NCI-H1694 treated with DMSO at 0.1 percent for 48 hours (cell line): ENCODE measurements around the gene ARID1A.
"Not testable (repeated sequence)": the region's sequence is repeated elsewhere in the genome, so short reads cannot be mapped to it uniquely, and the experiment has no call there.

Source experiments
- DNase-seq: peaks from one replicate; lab custom pipeline; 2025; lab: John Stamatoyannopoulos, UW

The ARID1A gene

GRCh38 chr1:26695356-26696118 is at the start of gene ARID1A:
Gene ARID1A (plus strand): TSS chr1:26696015. CDS start chr1:26696404, 389 bp downstream.
- DNase-seq = peak; percentile 88

- DNase-seq = no peak
Observed at GRCh38 chr1:26664802-26665201, 31.0 kb upstream of the ARID1A start.

- no peak for DNase-seq
Observed at GRCh38 chr1:26666855-26667254, 29.0 kb upstream of the ARID1A start.

- DNase-seq = not testable (repeated sequence)
Observed at GRCh38 chr1:26668106-26668786, 27.6 kb upstream of the ARID1A start.

GRCh38 chr1:26677306-26678115 is 18.3 kb upstream of the ARID1A start:
- DNase-seq = no peak

GRCh38 chr1:26684763-26685508 is 10.9 kb upstream of the ARID1A start:
- no peak for DNase-seq

GRCh38 chr1:26686795-26687194 is 9.0 kb upstream of the ARID1A start:
- DNase-seq = no peak

- DNase-seq = no peak
Observed at GRCh38 chr1:26689504-26689903, 6.3 kb upstream of the ARID1A start.

GRCh38 chr1:26690157-26690556 is 5.7 kb upstream of the ARID1A start:
- no peak for DNase-seq

GRCh38 chr1:26690576-26691031 is 5.2 kb upstream of the ARID1A start:
- DNase-seq = no peak

GRCh38 chr1:26692211-26692792 is 3.5 kb upstream of the ARID1A start:
- peak; percentile 87 for DNase-seq

- DNase-seq = peak; percentile 98
Observed at GRCh38 chr1:26692793-26693490, 2.9 kb upstream of the ARID1A start.

- DNase-seq = peak; percentile 19
Observed at GRCh38 chr1:26693599-26694572, 1.9 kb upstream of the ARID1A start.

GRCh38 chr1:26694638-26695355 is 1.0 kb upstream of the ARID1A start:
- peak; percentile 19 for DNase-seq

GRCh38 chr1:26696119-26696653 is 371 bp downstream of the ARID1A start:
- DNase-seq = no peak

- DNase-seq = no peak
Observed at GRCh38 chr1:26696654-26697430, 1.0 kb downstream of the ARID1A start.

GRCh38 chr1:26697431-26697977 is 1.7 kb downstream of the ARID1A start:
- DNase-seq = no peak
